HG03521 (cell line): ENCODE measurements around the gene FILIP1.

Source experiments
- ATAC-seq: cut with Tn5 transposase; IDR thresholded peaks from one replicate; pipeline ENCODE4 v1.9.1; 2021; ENCODE audit warnings: mild to moderate bottlenecking, moderate library complexity; ENCODE audit not compliant: unreplicated experiment

The FILIP1 gene

DNA sequence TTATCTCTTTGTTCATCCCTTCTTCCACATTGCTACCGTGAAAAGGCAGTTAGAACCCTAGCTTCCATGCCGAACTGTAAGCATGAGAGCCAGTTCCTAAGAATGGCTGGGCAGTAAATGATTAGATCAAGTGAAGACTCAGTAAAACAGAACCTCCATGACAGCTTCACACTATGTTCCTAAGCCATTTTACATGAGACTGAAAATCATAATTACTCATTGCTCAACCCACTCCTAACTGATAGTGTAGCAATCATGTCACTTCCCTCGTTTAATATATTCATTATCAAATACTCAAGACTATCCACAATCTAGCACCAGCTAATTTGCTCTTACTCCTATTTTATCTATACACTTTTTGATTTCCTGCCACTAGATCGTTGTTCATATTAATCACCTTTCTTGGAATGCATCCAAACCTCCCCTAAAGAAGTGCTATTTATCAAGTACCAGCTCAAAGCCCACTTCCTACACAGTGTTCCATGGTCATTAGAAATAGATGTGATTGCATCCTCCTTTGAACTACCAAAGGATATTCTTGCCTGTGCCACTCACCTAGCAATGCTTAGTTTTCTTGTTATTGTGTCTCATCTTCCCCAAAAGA, 215.0 kb downstream of the FILIP1 start:
- no peak for ATAC-seq

DNA sequence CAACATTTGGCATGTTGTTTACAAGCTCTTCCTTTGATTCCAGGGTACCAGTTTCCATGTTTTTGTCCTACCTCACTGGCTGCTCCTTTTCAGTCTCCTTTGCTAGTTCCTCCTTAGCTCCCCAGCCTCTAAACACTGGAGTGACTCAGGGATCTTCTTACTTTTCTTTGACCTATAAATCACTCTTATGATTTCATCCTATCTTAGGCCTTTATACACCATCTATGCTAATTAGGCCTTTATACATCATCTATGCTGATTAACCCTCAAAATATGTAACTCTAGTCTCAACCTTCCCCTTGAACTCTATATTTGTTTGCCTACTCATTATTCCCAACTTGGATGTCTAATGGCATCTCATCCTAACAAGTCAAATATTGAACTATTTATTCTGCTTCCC, 218.5 kb downstream of the FILIP1 start:
- ATAC-seq, result no peak

DNA sequence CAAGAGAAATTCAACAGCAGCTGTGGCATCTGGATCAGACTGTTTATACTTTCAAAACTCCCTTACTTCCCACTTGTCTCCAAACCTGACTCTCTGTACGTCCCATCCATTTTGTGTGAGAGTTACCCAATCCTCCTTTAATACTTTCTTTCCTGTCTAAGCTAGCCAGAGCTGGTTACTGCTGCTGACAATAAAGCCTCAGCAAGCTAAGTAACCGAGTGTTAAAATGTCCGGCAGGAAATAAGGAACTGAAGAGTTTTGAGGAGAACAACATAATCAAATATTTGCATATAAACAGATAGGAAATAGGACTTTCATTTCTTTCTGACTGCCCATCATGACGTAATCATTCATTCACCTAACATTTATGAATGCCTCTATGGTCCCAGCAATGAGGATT, 220.6 kb downstream of the FILIP1 start:
- no peak for ATAC-seq

DNA sequence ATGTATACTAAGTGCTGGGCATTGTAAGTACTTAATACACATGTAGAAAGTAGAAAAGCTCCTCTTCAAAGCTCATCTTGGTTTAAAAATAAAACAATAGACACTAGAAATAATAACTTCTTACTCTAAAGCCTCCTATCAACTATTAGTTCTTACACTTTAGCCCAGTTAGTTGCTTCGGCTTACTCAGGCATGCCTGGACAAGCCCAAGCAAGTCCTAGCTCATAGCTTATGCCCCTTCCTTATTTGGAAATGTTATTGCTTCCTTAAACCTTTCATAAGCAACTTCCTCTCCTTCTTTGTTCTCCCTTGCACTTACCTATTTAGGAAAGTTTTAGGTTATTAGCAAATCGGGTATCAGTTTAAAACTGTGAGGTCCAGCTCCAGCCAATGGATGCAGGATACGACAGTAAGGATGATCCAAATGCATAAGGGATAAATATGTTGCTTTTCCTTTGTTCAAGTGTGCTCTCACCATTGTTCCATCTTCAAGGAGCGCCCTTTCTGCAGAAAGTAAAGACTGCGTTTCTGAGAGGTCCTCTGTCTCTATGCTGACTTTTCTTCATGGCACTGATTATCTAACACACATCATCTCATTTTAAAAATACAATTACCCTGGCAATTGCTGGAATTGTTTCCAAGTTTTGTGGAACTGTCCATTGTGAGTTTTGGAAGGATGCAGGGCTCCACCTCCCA, 221.3 kb downstream of the FILIP1 start:
- no peak for ATAC-seq

DNA sequence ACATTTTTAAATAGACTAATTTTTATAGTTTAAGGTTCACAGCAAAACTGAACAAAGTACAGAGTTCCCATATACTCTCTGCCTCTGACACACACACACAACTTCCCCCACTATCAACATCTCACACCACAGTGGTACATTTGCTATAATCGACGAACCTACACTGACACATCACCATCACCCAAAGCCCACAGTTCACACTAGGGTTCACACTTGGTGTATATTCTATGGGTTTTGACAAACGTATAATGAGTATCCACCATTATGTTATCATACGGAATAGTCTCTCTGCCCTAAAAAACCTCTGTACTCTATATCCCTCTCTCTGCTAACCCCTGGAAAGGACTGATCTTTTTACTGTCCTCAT, 224.6 kb downstream of the FILIP1 start:
- no peak for ATAC-seq

DNA sequence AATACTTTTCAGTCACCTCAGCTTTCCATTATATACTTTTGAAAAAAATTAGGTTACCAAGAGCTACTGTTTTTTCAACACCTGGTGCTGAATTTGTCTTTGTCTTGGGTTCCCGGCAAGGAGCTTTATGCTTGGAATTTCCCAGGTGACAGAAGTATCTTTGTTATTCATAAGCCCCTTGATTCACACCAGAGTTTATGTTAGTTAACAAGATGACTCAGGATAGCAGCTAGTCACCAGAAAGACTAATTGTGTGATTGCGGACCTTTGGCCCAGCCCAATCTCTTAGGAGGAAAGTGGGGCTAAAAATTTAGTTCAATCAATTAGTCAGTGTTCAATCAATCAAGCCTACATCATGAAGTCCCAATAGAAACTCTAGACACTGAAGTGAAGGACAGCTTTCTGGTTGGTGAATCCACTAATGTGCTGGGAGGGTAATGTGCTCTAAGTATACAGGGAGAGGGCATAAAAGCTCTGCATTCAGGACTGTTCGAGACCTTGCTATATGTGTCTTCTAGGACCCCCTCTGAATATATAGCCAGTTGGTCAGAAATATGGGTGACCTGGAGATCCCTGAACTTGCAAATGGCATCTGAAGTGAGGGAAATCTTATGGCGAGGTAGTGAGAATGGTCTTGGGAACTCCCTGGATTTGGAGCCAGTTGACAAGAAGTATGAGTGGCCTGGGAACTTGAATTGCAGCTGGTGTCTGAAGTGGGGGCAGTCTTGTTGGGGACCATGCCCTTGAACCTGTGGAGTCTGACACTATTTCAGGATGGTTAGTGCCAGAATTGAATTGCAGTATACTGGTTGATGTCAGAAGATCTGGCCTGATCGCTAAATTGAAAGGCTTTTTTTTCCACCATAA, 225.2 kb downstream of the FILIP1 start:
- ATAC-seq, result no peak

DNA sequence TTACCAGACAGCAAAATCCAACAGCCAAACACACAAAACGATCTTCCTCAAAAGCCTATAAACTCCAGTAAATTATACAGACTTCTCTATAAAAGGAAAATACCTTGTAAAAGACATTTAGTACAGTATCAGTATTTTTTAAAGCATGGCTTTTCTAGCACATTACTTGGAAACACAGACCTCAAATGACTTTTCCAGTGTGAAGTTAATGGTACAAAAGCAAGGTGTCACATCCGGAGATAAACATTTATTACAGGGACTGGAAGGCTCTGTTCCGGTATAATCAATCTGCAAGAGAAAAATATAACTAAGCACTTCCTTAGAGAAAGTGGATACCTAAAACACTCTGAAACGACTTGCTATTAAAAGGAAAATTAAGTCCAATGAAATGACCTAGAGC, 226.1 kb downstream of the FILIP1 start:
- no peak for ATAC-seq

DNA sequence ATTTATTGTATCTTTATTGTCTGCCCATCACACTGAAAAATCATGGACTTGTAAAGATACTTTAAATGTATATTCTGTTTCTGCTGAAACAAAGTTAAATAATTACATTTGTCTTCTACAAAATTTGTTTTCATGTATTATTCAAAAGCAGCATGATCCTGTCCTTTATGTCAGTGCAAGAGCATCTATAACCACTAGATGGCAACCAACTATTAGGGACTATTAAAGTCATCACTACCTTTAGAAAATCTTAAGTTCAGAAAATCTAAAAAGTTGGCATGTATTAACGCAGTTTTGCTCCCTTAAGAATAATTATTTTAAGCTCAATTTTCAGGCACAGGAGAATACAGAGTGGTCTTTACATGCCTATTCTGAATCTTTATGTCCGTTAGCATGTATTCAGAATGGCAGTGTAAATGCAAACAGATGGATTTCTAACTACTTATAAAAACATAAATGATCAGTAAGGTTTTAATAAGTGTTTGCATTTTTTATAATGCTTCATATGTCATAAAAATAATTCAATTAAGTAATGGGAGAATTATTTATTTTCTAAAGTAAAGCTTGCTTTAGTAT, 226.8 kb downstream of the FILIP1 start:
- peak; percentile 52 for ATAC-seq

DNA sequence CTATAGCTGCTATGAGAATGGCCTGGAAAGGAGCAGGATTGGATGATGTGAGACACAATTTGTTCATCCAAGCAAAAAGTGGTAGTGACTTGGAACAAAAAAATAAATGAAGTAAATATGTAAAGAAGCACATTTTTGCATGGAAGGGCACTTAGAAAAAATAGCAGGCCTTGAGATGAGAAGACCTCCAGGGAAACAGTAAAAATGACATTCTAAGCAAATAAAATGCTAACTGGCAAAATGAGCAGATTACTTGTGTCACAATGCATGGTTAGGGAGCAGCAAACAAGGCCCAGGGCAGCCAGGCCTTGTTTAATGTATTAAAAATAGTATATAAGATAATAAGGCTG, 230.2 kb downstream of the FILIP1 start:
- ATAC-seq, result no peak

DNA sequence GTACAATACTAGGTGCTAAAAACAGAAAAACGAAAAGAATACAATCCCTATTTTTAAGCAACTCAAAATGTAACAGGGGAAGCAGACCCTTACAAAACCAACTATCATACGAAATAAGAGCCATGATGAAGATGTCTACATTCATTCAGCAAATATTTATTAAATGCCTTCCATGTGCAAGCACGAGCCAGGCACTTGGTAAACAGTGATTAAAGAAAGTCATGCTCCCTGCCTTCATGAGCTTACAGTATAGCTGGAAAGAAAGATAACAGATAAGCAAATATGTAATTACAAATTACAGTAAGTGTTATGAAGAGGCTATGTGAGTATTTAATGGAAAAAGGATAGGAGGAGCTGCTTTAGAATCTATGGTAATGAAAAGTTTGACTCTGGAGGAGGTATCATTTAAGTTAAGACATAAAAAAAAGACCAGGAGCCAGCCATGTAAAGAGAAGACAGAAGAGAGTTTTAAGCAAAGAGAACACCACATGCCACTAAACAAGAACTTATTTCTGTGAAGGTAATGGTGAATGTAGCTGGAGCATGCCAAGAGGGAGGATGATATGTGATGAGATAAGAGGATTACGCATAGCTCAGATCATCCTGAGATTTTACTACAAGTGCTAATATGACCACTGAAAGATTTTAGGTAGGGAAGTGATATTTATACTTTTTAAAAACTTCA, 230.7 kb downstream of the FILIP1 start:
- no peak for ATAC-seq

DNA sequence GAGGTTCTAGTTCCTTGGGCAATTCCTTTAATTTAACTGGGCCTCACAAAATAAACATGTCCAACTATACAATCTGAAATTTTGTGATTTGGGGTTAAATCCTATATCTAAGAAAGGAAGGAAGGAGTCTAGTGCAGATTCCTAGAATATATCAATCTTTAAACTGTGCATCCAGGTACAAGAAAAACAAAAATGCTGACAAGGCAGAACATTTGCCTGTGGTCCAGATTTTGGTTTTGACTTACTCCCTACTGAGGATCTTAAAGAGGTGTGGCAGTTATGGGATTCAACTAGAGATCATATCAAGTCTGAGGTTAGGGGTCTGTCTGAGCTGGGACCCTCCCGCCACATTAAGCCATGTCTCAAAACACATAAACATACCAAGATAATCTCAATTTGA, 232.3 kb downstream of the FILIP1 start:
- ATAC-seq, result no peak

DNA sequence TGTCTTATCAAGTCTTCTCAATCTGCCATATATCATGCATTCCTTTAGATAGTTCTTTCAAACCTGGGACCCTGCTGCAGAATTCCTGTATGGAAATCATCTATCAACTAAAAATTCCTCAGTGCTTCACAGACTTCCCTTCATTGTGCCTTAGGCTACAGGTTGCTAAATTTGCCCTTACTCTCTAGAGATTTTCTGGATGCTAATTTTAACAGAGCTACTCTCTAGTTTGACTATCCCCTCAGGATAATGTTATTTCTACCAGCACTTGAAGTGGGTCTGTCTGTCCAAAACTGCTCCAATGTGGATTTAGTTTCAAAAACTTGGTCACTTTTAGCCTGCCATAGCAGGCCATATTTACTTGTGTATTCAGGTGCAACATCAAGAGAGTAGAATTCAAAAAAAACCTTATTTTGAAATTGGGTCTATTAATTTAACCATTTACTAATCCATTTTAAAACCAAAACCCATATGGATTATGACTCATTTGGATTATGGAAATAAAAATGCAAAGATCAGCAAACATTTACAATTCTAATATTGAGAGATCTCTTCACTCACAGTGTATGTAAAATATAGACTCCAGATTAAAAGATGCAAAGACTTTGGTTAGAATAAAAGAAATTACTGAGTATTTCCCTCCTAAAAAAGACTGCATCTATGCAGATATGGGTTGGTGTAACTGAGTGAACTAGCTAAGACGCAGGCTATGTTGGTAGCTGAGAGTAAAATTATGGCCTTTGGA, 236.1 kb downstream of the FILIP1 start:
- ATAC-seq, result no peak

DNA sequence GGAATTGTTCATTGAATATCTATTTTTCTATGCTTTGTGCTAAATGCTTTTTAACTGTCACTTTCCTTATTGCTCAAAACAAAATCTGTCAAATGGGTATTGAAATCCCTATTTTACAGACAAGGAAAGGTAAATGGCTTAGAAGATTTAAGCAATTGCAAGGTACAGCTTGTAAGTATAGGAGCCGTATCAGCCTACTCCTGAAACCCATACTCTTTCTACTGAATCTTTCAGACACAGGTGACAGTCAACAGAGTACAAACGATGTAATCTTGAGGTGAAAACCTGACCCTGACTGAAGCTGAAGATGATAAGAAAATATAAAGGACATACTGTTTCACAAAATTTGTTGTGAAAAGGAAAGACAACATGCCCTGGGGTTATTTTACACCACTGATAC, 243.0 kb downstream of the FILIP1 start:
- no peak for ATAC-seq

DNA sequence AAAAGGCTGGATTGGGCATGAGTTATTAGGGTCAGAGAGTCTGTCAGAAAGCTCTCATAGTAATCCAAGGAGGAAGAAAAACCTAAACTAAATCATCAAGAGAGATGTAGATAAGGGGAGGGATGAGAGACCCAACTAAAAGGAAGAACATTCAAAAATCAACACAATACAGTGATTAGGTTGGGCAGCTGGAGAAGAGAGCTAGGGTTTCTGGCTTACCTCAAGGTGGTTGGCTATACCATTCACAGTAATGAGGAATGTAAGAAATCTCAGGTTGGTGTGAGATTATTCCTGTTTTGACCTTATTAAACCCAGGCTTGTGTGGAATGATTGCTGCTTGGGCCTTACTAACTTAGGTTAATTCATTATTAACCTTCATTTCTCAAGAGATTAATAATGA, 243.8 kb downstream of the FILIP1 start:
- ATAC-seq, result no peak

DNA sequence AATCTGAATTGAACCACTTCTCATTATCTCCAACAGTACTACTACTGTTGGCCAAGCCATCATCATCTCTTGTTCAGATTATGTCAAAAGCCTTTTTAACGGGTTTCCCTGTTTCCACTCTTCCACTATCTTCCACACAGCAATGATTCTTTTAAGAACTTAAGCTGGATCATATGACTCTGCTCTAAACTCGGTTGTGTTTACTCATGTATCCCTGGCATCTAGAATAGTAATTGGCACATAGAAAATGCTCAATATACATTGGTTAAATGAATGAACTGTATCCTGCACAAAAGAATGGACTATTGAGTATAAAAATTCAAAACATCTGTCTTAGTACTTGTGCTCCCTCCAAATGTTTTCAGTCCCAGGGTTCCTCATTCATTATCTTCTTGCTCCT, 247.2 kb downstream of the FILIP1 start:
- ATAC-seq, result no peak

DNA sequence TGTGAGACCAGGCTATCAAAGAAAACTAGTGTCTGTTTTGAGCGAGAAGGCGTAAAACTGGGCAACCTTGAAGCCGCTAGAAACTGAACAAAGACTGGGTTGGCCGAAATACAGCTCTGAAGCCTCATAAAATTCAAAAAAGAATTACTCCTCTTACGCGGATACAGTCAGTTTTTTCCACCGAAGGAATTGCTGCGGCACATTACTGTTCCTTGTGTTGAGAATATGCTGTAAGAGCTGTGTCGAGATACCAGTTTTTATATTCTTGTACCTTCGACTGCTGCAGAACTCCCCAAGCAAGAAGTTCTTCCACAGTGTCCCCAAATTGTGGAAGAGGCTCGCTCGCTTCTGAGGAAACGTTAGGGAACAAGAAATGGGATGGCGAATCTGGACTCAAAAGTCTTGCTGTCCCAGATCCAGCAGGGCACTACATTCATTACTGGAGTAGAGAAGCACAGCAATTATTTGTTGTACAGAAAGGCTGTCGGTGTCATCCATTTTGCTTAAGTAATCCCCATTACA, 249.5 kb downstream of the FILIP1 start:
- ATAC-seq, result peak; percentile 0

DNA sequence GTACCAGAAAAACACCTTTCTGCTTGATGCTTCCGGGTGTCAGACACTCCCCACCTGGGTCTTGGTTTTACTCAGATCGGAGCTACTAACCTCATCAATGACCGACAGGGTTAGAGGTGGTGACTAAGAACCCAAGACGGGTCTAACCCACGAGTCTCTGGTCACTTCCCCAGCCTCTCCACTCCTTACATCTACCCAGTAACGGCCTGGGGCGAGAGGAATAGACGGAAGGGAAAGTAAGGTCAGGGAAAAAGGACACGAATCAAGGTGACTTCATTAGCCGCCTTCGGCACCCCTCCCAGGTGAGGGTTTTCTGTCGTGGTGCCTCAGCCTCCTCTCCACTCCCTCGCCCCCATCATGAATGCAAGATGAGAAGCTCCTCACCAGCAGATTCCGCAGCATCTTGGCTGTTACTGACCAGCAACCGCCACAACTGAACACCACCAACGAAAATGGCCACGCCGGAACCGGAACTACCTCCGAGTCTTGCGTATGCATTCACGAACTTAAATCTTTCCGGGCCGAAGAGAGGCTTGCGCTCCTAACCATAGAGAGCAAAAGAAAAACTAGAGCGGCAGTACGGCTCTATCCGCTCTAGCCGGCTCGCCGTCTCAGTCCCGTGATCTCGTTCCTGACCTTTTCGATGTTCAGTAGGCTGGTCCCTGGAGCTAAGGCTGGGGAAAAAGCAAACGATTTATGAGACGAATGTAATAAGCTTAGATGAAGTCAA, 250.1 kb downstream of the FILIP1 start, which contains the start of gene COX7A2:
TSS of gene COX7A2 (minus strand) at position 469 of the 730 bp plus-strand sequence. CDS start at position 402, 67 bp downstream.
- ATAC-seq, result peak; percentile 95
